Loucy (cell line): ENCODE data around the gene LYZL2.
"Not testable (repeated sequence)": the region's sequence is repeated elsewhere in the genome, so short reads cannot be mapped to it uniquely, and the experiment has no call there.

Experiments used
- H2AFZ ChIP-seq: fragments of 200-600 bp; sonication (generic); 2 replicates; pipeline ENCODE4 v1.6.0; 2016; ENCODE audit warnings: antibody characterized with exemption, mild to moderate bottlenecking, low read length, moderate library complexity
- H3F3A ChIP-seq: fragments of 200-600 bp; 2 replicates; pipeline ENCODE4 v1.6.0; 2016; ENCODE audit warnings: antibody characterized with exemption, low read depth, mild to moderate bottlenecking
- H3K27me3 ChIP-seq: fragments of 200-600 bp; sonication (generic); 2 replicates; pipeline ENCODE4 v1.6.1; 2014; ENCODE audit warnings: low read length, mild to moderate bottlenecking; ENCODE audit not compliant: insufficient read depth, poor library complexity, severe bottlenecking
- H3K36me3 ChIP-seq: fragments of 200-600 bp; sonication (generic); 2 replicates; pipeline ENCODE4 v1.6.1; 2016; ENCODE audit warnings: low read length; ENCODE audit not compliant: insufficient read depth
- H3K4me1 ChIP-seq: fragments of 200-600 bp; sonication (generic); 2 replicates; pipeline ENCODE4 v1.5.1; 2014; ENCODE audit warnings: low read length, mild to moderate bottlenecking; ENCODE audit not compliant: insufficient read depth, poor library complexity, severe bottlenecking
- H3K4me2 ChIP-seq: fragments of 200-600 bp; sonication (generic); 2 replicates; pipeline ENCODE4 v1.6.0; 2014; ENCODE audit warnings: antibody characterized with exemption, low read length, low read depth, mild to moderate bottlenecking; ENCODE audit not compliant: poor library complexity, severe bottlenecking
- H3K4me3 ChIP-seq: fragments of 200-600 bp; sonication (generic); 2 replicates; pipeline ENCODE4 v1.5.1; 2014; ENCODE audit warnings: low read length, mild to moderate bottlenecking, mixed read lengths; ENCODE audit not compliant: poor library complexity, severe bottlenecking
- H3K79me2 ChIP-seq: fragments of 200-600 bp; sonication (generic); 2 replicates; pipeline ENCODE4 v1.6.1; 2014; ENCODE audit warnings: low read length; ENCODE audit not compliant: insufficient read depth
- H3K9ac ChIP-seq: fragments of 200-600 bp; sonication (generic); 2 replicates; pipeline ENCODE4 v1.6.0; 2014; ENCODE audit warnings: mild to moderate bottlenecking, low read depth, low read length, moderate library complexity; ENCODE audit not compliant: poor library complexity, severe bottlenecking
- H3K9me2 ChIP-seq: fragments of 200-600 bp; sonication (generic); replicated peaks from 2 replicates; pipeline ENCODE4 v1.6.1; 2016; ENCODE audit warnings: low read depth, low read length, mixed read lengths
- H3K9me3 ChIP-seq: fragments of 200-600 bp; sonication (generic); 2 replicates; pipeline ENCODE4 v1.6.1; 2014; ENCODE audit warnings: mild to moderate bottlenecking, antibody characterized with exemption, low read length, low read depth; ENCODE audit not compliant: insufficient read depth
- H4K20me1 ChIP-seq: fragments of 200-600 bp; sonication (generic); 2 replicates; pipeline ENCODE4 v1.6.0; 2014; ENCODE audit warnings: antibody characterized with exemption, low read length, mild to moderate bottlenecking; ENCODE audit not compliant: insufficient read depth, poor library complexity, severe bottlenecking
- CTCF ChIP-seq: fragments of 200-600 bp; sonication (generic); conservative IDR thresholded peaks from 2 replicates; pipeline ENCODE4 v1.5.1; 2014; ENCODE audit warnings: mild to moderate bottlenecking, antibody characterized with exemption, low read length
- EZH2phosphoT487 ChIP-seq: fragments of 200-600 bp; IDR thresholded peaks from 2 replicates; pipeline ENCODE4 v1.6.1; 2018; ENCODE audit warnings: antibody characterized with exemption, mild to moderate bottlenecking, moderate library complexity, borderline replicate concordance

The LYZL2 gene

GRCh38 chr10:30674796-30675195 is 45.2 kb upstream of the LYZL2 start:
- Histone ChIP-seq H2AFZ (no peak overlapping the region), H3K9me2 (no peaks in the 10 kb centered on the region), H3K36me3 (no peaks in the 10 kb centered on the region), H3K4me2 (no peak overlapping the region), H3K4me3 (no peak overlapping the region), H3K9me3 (no peaks in the 10 kb centered on the region; the same call in 1 of the 2 replicates), H3K4me1 (no peaks in the 10 kb centered on the region), H3K79me2 (no peaks in the 10 kb centered on the region), H4K20me1 (no peaks in the 10 kb centered on the region), H3K9ac (no peak overlapping the region), H3F3A (no peaks in the 10 kb centered on the region), H3K27me3 (no peaks in the 10 kb centered on the region)
- no peak for TF ChIP-seq EZH2phosphoT487
- no peak for TF ChIP-seq CTCF

GRCh38 chr10:30673262-30673661 is 43.7 kb upstream of the LYZL2 start:
- not testable (repeated sequence) for H3K9me2 ChIP-seq, H3K4me3 ChIP-seq, H3K4me1 ChIP-seq, H3K9ac ChIP-seq, H3K79me2 ChIP-seq, H3K36me3 ChIP-seq, H3K9me3 ChIP-seq, H3K4me2 ChIP-seq, H3F3A ChIP-seq, H3K27me3 ChIP-seq, H4K20me1 ChIP-seq, H2AFZ ChIP-seq

GRCh38 chr10:30672338-30672737 is 42.8 kb upstream of the LYZL2 start:
- not testable (repeated sequence) for H3K4me2 ChIP-seq, H3K27me3 ChIP-seq, H3K4me3 ChIP-seq, H3K4me1 ChIP-seq, H4K20me1 ChIP-seq, H3K9me2 ChIP-seq, H3F3A ChIP-seq, H3K9ac ChIP-seq, H2AFZ ChIP-seq, H3K36me3 ChIP-seq, H3K79me2 ChIP-seq, H3K9me3 ChIP-seq

GRCh38 chr10:30671026-30671616 is 41.6 kb upstream of the LYZL2 start:
- peak overlapping the region; percentile 99 for H2AFZ ChIP-seq
- peak overlapping the region; percentile 73 for H3K4me3 ChIP-seq
- H3K79me2 ChIP-seq, result no peaks in the 10 kb centered on the region
- H3K4me1 ChIP-seq, result no peaks in the 10 kb centered on the region
- peak overlapping the region; percentile 88 for H3K4me2 ChIP-seq
- H3F3A ChIP-seq, result no peaks in the 10 kb centered on the region
- H3K36me3 ChIP-seq, result no peaks in the 10 kb centered on the region
- no peaks in the 10 kb centered on the region for H4K20me1 ChIP-seq
- no peaks in the 10 kb centered on the region for H3K27me3 ChIP-seq
- TF ChIP-seq EZH2phosphoT487, result no peak
- TF ChIP-seq CTCF, result peak; percentile 81
- H3K9me2 ChIP-seq, result no peaks in the 10 kb centered on the region
- no peaks in the 10 kb centered on the region for H3K9me3 ChIP-seq
- H3K9ac ChIP-seq, result peak overlapping the region; percentile 43

GRCh38 chr10:30667982-30668381 is 38.4 kb upstream of the LYZL2 start:
- H3K36me3 ChIP-seq, H3K9ac ChIP-seq, H3K9me2 ChIP-seq, H3K27me3 ChIP-seq, H3K4me2 ChIP-seq, H3F3A ChIP-seq, H4K20me1 ChIP-seq, H2AFZ ChIP-seq, H3K4me3 ChIP-seq, H3K9me3 ChIP-seq, H3K79me2 ChIP-seq, H3K4me1 ChIP-seq: not testable (repeated sequence)

- not testable (repeated sequence) for H3K4me3 ChIP-seq, H3K79me2 ChIP-seq, H3K9me3 ChIP-seq, H3F3A ChIP-seq, H3K36me3 ChIP-seq, H4K20me1 ChIP-seq, H3K4me1 ChIP-seq, H3K9ac ChIP-seq, H3K4me2 ChIP-seq, H2AFZ ChIP-seq, H3K9me2 ChIP-seq, H3K27me3 ChIP-seq
These were observed 33.9 kb upstream of the LYZL2 start for GRCh38 chr10:30663403-30663802.
